ENCODE results near the gene RIMBP2.

Gene RIMBP2

GRCh38 chr12:130715998-130716968 is at the start of gene RIMBP2:
Gene RIMBP2 (minus strand): TSS chr12:130716299. CDS start chr12:130479013, 237,286 bp downstream.
- Histone ChIP-seq H4K20me1 (ENCODE audit: insufficient read depth, low read length) (no peaks in the 10 kb centered on the region), H3K27me3 (ENCODE audit: insufficient read depth, low read length, poor library complexity) (no peaks in the 10 kb centered on the region), H3K27ac (ENCODE audit: low read length) (no peak within 1 kb of the TSS), H3K36me3 (ENCODE audit: insufficient read depth, low read length) (no peaks in the 10 kb centered on the region), H3K9ac (ENCODE audit: low read depth, low read length) (no peak within 1 kb of the TSS), H3K79me2 (ENCODE audit: insufficient read depth, low read length) (no peaks in the 10 kb centered on the region), H2AFZ (ENCODE audit: low read depth, low read length) (peak within 1 kb of the TSS; percentile 42), H3K4me2 (ENCODE audit: insufficient read depth, low read length) (peak within 1 kb of the TSS; percentile 57), H3K4me1 (ENCODE audit: insufficient read depth, low read length) (peaks cover 33% of the 10 kb centered on the region), H3K9me3 (ENCODE audit: insufficient read depth, low read length, severe bottlenecking) (no peaks in the 10 kb centered on the region), H3K4me3 (ENCODE audit: low read depth in 1 of 2, low read length in 2 of 2) (peak within 1 kb of the TSS in 1 of 2 experiments; percentile 42; a peak in 2 of 4 replicates)
- ATAC-seq (ENCODE audit: insufficient read depth, low read depth) (peak; percentile 25), DNase-seq (peak; percentile 44)
- TF ChIP-seq EZH2 (IDR thresholded peaks at IDR 0.05; ENCODE audit: borderline replicate concordance, low read depth, low read length, severe bottlenecking) (no peak), CTCF (IDR thresholded peaks at IDR 0.05; ENCODE audit: borderline replicate concordance, extremely low read depth, low read length, poor library complexity, severe bottlenecking) (no peak)

- Histone ChIP-seq H3K4me2 (ENCODE audit: insufficient read depth, low read length) (no peak overlapping the region), H2AFZ (ENCODE audit: low read depth, low read length) (no peak overlapping the region), H3K79me2 (ENCODE audit: insufficient read depth, low read length) (no peaks in the 10 kb centered on the region), H4K20me1 (ENCODE audit: insufficient read depth, low read length) (no peaks in the 10 kb centered on the region), H3K36me3 (ENCODE audit: insufficient read depth, low read length) (no peaks in the 10 kb centered on the region), H3K9me3 (ENCODE audit: insufficient read depth, low read length, severe bottlenecking) (peaks cover 16% of the 10 kb centered on the region), H3K27me3 (ENCODE audit: insufficient read depth, low read length, poor library complexity) (no peaks in the 10 kb centered on the region), H3K4me3 (ENCODE audit: low read depth in 1 of 2, low read length in 2 of 2) (no peak overlapping the region), H3K27ac (ENCODE audit: low read length) (no peak overlapping the region), H3K9ac (ENCODE audit: low read depth, low read length) (no peak overlapping the region), H3K4me1 (ENCODE audit: insufficient read depth, low read length) (no peaks in the 10 kb centered on the region)
- no peak for DNase-seq
- ATAC-seq (ENCODE audit: insufficient read depth, low read depth): no peak
- TF ChIP-seq EZH2 (IDR thresholded peaks at IDR 0.05; ENCODE audit: borderline replicate concordance, low read depth, low read length, severe bottlenecking): no peak
- no peak for TF ChIP-seq CTCF (IDR thresholded peaks at IDR 0.05; ENCODE audit: borderline replicate concordance, extremely low read depth, low read length, poor library complexity, severe bottlenecking)
Observed at GRCh38 chr12:130765186-130765659, 49.1 kb upstream of the RIMBP2 start.

GRCh38 chr12:130764475-130765185 is 48.5 kb upstream of the RIMBP2 start:
- DNase-seq: no peak
- TF ChIP-seq CTCF (IDR thresholded peaks at IDR 0.05; ENCODE audit: borderline replicate concordance, extremely low read depth, low read length, poor library complexity, severe bottlenecking): no peak
- TF ChIP-seq EZH2 (IDR thresholded peaks at IDR 0.05; ENCODE audit: borderline replicate concordance, low read depth, low read length, severe bottlenecking): no peak

More at GRCh38 chr12:130764475-130765185, 48.5 kb upstream of the RIMBP2 start:
- H3K27ac ChIP-seq (ENCODE audit: low read length): no peak overlapping the region
- no peak overlapping the region for H3K4me2 ChIP-seq (ENCODE audit: insufficient read depth, low read length)
- no peak overlapping the region for H2AFZ ChIP-seq (ENCODE audit: low read depth, low read length)
- H3K27me3 ChIP-seq (ENCODE audit: insufficient read depth, low read length, poor library complexity): no peaks in the 10 kb centered on the region
- no peak overlapping the region for H3K4me3 ChIP-seq (ENCODE audit: low read depth in 1 of 2, low read length in 2 of 2)
- H3K79me2 ChIP-seq (ENCODE audit: insufficient read depth, low read length): no peaks in the 10 kb centered on the region
- H4K20me1 ChIP-seq (ENCODE audit: insufficient read depth, low read length): no peaks in the 10 kb centered on the region
- peaks cover 16% of the 10 kb centered on the region for H3K9me3 ChIP-seq (ENCODE audit: insufficient read depth, low read length, severe bottlenecking)
- no peaks in the 10 kb centered on the region for H3K4me1 ChIP-seq (ENCODE audit: insufficient read depth, low read length)
- ATAC-seq (ENCODE audit: insufficient read depth, low read depth): no peak
- no peaks in the 10 kb centered on the region for H3K36me3 ChIP-seq (ENCODE audit: insufficient read depth, low read length)
- H3K9ac ChIP-seq (ENCODE audit: low read depth, low read length): no peak overlapping the region
